GM21576 (cell line): ENCODE results near the gene C4orf50.

Source experiments
- ATAC-seq: cut with Tn5 transposase; IDR thresholded peaks from one replicate; pipeline ENCODE4 v1.9.1; 2021; ENCODE audit warnings: mild to moderate bottlenecking, moderate library complexity; ENCODE audit not compliant: unreplicated experiment

The C4orf50 gene

DNA sequence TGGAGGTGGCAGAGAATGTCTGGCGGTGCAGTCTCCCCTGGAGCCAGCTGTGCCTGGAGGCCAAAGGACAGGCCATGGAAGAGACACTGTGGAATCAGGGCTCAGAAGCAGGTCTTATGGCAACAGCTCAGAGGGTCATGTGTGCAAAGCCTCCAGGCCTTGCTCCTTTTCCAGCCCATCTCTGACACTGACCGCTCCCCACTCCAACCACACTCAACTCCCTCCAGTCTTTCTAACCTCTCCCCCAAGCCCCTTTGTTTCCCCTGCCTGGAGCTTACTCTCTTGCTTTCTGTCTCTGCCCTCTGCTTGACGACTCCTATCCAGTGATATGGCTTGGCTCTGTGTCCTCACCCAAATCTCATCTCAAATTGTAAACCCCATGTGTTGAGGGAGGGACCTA lies 91.1 kb downstream of the C4orf50 start:
- ATAC-seq = no peak

DNA sequence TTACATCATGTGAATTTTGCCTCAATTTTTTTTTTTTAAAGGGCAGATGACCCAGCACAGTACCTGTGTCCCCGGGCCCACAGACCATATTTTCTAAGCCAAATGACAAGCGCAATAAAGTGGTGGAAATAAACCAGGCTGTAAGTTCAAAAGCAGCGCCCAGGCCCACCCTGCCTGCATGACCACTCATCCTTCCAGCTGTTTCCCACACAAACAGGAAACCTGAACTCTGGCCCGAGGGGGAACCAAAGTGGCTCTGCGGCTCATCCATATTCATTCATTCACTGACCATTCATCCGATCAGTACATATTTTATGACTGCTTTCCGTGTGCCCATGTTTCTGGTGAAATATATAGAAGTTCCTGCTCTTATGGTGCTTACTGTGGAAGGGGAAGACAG lies 91.6 kb downstream of the C4orf50 start:
- ATAC-seq = no peak

GRCh38 chr4:5925419-5926200 lies 92.6 kb downstream of the C4orf50 start:
- no peak for ATAC-seq

- ATAC-seq = no peak
These were observed 93.6 kb downstream of the C4orf50 start for GRCh38 chr4:5924461-5925125.

DNA sequence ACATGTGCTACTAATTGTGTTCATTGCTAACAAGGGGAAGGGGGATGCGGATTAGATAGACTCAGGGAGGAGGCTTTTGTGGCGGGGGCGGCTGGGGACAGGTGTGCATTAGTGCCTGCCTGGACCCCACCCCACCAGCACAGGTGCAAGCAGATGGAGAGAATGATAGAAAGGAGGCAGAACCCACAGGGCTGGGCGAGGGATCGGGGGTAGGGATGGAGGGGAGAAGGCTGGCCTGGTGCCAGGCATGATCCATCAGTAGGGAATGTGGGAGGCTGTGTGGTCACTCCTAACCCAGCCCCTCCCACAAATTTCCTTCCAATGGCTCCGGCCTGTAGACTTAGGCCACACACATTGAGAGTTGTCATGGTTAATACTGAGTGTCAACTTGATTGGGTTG lies 94.9 kb downstream of the C4orf50 start:
- no peak for ATAC-seq

GRCh38 chr4:5922556-5922955 lies 95.7 kb downstream of the C4orf50 start:
- no peak for ATAC-seq

GRCh38 chr4:5921981-5922380 lies 96.2 kb downstream of the C4orf50 start:
- ATAC-seq = no peak

DNA sequence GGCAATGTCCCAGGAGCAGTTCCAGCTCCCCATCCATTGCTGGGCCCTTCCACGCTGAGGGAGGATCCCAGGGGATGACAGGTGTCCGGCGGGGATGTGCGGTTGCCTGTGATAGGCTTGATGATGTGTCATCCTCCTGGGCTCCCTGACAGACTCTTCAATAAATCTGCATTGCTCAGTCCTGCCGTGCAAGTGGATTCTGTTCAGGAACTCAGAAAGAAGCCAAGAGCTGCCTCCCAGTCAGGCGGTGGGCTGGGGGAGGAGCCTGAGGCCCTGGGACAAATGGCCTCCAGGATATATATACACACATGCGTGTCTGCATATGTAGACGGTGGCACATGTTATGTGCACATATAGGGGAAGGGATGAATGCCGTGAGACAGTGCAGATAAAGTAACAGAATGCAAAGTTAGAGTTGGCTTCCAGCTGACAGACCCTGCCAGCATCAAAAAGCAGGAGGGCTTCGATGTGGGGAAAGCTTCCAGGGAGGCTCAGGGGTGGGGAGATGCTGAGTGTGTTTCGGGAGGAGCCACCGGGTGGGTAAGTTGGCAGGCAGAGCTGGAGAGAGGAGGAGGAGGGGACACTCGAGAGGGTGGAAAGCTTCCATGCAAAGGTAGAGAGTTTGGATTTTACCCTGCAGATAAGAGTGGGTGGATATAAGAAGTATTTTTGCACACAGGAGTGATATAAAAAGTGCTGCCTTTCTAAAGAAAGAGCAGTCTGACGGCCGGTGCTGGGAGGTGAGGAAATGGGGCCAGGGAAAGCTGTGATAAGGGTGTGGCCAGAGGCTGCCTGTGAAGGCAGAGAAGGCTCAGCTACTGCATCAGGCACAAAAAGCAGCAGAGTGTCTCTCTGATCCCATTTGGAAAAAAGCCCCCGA lies 96.9 kb downstream of the C4orf50 start:
- no peak for ATAC-seq

GRCh38 chr4:5919571-5919970 lies 98.7 kb downstream of the C4orf50 start:
- ATAC-seq = no peak

- no peak for ATAC-seq
These were observed 99.2 kb downstream of the C4orf50 start for GRCh38 chr4:5919044-5919443.

DNA sequence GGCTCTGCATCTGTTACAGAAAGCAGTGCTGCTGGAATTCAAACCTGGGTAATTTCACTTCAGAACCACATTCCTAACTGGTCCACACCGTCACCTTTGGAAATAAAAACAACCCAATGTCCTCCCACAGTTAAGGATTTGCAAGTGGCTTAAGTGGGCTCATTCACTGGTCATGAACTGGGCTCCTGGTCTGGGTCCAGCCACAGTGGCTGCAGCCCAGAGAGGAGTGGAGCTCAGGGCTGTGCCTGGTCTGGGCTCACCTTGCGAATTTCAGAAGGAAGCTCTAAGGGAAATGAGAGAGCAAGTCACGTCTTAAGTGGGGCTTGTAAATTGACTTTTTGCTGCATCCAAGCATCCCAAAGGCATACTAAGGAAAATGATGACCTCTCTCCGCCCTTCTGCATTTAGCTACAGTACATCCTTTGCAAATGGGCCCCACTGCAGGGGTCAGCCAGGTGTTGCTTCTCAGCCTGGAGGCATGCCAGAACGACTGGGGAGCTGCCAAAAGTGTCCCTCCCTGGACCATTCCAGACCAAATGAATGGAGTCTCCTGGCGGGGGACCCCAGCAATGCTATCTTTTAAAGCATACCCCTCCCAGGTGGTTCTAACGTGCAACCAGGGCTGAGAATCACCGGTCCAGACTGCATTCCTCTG lies 99.8 kb downstream of the C4orf50 start:
- no peak for ATAC-seq

- ATAC-seq = no peak
These were observed 100.6 kb downstream of the C4orf50 start for GRCh38 chr4:5917672-5918071.

- no peak for ATAC-seq
These were observed 102.0 kb downstream of the C4orf50 start for GRCh38 chr4:5916229-5916628.

DNA sequence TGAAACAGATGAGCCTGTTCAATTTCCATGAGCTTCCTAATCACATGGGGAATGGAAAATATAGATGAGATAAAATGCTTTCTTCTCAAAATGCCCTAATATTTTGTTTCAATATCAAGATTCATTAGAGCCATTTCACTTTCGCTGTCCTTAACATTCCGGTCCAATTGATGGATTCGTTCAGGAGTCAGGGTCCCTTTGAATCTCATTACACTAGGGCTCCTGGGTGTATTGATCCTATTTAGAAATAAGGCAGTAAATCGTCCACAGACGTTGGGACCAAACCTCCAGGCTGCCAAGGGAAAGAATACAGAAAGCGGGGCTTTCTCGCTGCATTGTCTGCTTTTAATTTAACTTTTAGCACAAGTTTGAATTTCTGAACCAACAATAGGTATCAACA lies 104.8 kb downstream of the C4orf50 start:
- no peak for ATAC-seq

DNA sequence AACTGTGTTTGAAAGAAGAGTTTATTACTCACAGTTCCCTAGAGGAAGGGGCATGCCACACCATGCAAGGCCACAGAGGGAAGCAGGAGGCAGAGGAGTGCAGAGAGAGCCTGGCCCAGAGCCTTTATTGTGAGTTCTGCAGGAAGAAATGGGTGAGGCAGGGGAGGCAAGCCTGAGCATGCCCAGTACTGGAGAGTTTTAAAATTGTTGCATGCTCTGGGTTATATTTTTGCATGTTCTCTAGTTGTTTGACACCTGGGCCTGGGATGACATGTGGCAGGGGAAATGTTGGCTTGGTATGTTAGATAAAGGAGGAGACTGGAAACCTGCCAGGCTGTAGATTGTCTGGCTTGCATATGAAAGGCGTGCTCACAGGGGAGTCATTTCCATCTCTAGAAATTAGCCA lies 105.6 kb downstream of the C4orf50 start:
- no peak for ATAC-seq

GRCh38 chr4:5908876-5909427 lies 109.3 kb downstream of the C4orf50 start:
- no peak for ATAC-seq

DNA sequence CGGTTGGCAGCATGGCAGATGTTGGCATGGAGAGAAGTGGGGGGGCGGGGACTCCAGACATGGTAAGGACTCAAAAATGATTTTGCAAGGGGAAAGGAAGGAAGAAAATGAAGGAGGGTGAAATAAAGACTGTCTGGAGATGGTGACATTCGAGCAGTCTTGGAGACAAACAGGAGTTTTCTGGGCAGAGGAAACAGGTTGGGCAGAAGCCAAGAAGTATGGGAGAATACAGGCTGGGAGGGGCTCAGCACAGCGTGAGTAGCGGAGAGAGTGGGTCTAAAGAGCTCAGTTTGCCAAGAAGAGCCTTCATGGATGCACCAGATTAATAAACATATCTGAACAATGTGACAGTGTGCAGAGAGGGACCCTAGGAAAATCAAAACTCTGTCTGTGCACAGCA lies 112.0 kb downstream of the C4orf50 start:
- no peak for ATAC-seq

- ATAC-seq = no peak
These were observed 112.5 kb downstream of the C4orf50 start for GRCh38 chr4:5905714-5906113.

DNA sequence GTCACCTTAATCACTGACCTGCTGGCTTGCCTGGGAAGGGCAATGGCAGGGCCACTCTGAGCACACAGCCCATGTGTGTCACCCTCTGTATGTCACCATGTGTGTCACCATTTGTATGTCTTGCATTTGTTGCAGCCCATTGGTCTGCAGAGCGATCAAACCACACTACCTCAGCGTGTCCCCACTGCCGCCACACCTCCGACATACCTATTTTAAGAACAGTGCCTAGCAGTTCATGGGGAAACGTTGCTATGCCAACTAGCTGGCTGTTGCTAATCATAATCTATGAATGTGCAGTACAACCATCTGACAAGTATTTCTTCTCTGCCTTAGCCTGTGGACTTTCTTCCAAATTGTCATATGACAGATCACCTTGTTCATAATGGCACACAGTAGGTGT lies 117.4 kb downstream of the C4orf50 start:
- no peak for ATAC-seq

GRCh38 chr4:5899881-5900280 lies 118.3 kb downstream of the C4orf50 start:
- ATAC-seq = no peak

GRCh38 chr4:5899396-5899795 lies 118.8 kb downstream of the C4orf50 start:
- ATAC-seq = no peak
